ENCODE data around the gene TTC34.

Gene TTC34, protein sequence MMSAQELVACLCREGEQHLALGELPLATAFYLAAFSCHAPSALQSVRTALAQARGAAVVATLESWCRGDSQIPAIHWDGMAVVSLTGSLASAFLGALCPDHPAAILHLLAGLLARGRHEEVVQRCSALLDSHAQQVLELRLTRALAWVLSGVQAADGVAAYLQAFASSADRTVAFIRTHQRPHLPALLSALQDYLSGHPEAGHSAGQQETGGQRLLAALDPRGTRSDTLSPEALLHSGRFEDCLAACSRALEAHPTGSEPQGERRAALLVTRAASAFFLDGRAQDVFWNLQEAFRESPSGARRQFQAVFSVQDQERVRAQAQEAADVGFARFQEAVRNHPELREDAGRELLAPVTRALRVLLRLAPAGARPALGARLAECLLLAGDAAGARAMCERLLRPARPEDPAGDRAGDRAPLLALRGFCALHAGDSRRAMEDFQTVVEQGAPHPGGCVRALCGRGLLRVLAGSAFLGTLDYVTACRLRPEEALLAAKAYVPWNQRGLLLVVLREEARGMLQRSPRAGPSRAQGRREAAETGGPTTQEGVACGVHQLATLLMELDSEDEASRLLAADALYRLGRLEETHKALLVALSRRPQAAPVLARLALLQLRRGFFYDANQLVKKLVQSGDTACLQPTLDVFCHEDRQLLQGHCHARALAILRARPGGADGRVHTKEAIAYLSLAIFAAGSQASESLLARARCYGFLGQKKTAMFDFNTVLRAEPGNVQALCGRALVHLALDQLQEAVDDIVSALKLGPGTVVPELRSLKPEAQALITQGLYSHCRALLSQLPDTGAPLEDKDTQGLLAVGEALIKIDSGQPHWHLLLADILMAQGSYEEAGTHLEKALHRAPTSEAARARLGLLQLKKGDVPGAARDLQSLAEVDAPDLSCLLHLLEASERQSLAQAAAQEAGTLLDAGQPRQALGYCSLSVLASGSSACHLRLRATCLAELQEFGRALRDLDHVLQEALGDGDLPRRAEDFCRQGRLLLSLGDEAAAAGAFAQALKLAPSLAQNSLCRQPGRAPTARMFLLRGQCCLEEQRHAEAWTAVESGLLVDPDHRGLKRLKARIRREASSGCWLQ

DNA sequence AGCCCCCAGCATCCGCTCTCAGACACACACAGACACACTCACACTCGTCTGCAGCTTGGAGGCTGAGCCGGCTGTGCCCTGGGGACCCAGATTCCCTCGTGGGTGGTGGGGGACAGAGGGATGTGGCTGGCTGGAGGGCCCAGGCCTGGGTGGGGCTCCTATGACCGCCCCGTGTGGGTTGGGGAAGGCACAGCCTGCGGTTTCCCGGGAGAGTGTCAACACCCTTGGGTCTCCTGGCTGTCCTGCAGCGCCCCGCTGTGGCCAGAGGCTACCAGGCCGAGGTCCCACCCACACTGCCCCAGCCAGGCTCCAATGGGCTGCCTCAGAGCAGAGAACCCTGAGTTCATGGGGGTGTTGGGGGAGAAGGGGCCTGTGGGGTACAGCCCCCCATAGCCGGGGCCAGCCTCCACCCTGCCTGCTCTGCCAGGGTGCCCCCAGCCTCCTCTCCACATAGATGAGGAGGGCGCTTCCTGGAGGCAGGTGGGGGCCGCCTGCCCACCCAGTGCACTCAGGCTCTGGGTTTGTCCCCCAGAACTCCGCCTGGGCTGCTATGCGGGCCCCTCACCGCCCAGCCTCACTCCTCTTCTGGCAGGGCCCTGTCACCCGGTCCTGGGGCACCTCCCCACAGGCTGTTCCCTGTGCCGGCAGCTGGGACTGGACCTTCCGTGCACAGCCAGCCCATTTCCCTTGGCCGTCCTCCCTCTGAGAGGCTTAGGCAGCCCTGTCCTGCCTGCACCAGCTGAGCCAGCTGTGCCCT is at the start of gene TTC34:
Gene TTC34 (minus strand): TSS at position 159 of the 757 bp plus-strand sequence. CDS start 866 bp downstream, outside the sequence.
- DNase-seq: peak; percentile 62 to 78 (median 73)

DNA sequence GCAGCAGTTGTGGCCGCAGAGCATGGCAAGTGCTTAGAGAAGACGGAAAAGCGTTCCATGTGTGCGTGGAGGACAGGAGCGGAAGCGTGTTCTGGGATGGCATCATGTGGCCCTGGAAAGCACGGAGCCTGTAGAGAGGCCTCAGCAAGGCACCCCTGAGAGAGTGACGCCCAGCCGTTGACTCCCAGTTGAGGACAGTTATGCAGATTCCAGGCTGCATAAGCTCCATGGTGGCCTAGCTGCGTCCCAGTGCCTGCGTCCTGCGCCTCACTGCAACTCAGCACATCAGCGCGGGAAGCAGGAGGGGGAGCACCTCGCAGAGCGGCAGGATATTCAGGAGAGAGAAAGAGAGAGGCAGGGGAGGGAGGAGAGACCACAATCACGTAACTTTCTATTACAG is 49.0 kb upstream of the TTC34 start:
- DNase-seq: no peak

DNA sequence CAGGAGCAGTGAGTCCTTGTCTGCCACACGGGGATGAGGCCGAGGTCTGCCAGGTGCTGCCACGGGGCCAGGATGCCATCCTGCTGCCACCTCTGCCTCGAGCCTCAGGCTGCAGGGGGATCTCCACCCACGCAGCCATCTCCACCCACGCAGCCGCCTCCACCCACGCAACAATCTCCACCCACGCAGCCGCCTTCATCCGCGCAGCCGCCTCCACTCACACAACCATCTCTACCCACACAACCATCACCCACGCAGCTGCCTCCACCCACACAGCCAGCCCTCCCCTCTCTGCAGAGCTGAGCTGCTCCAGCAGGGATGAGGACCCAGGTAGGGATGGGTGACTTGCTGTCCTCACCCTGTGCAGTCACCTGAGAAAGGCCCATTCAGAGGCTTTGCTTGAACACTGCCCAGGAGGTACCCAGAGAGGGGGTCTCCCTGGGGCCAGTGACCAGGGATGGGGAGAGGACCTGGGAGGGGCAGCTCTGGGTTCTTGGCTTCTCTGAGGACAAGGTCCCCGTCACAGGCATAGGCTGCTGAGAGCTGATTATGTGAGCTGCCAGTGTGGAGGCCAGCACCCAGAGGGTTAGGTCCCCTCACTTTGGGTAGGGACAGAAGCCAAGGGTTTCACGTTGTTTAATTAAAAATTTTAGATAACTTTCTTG is 46.6 kb upstream of the TTC34 start:
- DNase-seq: no peak

DNA sequence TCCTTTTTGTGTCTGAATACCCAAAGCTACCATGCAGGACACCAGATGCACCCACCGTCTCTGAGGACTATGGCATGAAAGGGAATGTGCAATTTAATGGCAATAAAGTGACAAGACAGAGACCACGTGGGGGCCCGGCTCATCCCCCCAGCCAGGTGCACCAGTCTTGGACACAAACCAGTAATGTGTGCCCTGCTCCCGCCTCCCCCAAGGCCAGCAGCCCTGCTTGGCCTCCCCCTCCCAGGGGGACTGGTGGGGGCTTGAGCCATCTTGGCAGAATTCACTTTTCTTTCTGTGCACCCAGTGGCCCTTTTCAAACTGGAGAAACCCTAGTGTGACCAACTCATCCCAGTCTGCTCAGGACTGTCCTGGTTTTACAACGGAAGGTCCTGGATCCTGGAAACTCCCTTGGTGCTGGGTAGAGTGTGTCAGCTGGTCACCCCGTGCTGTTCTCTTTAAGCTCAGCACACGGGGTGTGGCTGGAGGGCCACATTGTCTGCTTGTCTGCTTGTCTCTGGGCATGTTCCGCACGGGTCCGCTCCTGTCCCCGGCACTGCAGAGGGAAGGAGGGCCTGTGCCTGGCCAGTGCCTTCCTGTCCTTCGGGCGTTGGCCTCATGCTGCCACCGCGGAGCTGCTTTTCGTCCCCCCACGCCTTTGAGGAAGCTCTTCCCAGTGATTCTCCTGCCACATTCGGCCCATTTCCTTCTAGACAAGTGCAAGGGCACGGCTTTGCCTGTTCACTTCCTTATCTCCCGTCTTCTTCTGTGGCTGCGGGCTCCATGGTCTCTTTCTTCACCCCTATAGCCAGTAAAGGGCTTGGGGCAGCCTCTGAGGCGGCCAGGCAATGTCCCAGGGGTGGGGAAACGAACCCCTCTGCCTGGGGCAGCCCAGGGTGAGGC is 45.8 kb upstream of the TTC34 start:
- peak in 2 of 3 donors; percentile 9 to 17 for DNase-seq

DNA sequence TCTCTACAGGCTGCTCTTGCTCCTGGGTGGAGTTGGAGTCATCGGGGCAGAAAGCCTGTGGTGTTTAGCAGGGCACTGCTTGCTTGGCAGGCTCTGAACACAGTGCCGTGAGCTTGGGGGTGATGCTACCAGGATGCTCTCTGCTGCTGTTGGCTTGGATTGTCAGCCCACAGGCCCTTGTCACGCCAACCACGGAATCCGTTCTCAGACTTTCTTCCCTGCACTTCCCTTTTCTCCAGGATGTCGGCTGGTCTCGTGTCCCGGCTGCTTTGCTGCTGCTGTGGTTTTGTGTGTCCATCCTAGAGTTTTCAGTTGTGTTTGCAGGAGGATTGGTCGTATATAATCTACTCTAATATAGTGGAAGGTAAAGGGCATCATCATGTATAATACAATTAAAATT is 44.4 kb upstream of the TTC34 start:
- peak; percentile 54 to 68 (median 67) for DNase-seq

DNA sequence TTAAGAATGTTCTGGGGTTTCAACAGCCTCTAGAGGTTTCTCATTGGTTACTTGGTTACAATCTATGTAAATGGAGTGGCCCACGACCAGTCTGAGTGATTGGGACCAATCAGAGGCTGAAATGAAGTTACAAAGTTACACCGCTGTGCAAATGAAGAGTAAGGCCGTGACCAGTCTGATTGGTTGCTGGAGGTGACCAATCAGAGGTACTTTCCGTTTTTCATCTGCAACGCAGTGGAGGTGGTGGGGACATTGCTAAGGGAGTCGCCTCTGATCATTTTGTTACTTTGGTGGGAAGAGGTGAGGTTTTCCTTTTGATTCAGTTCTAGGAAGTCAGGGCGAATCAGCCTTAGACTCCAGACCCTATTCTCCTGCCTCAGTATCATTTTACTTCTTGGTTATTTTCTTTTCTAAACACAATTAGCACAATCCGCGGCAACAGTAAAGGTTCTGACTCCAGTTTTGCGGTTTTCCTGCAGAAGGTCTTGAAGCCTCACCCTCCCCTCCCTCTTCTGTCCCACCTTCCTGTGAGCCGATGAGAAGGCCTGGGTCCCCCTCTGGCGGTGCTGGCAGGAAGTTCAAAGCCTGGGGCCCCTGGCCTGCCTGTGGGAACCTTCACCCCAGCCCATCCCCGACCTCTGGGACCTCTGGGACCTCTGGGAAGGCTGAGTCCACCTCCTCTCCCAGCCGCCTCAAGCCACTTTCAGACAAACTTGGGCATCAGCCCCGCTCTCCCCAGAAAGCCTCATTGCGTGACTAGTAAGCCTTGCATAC is 38.7 kb upstream of the TTC34 start:
- peak in 1 of 3 donors; percentile 5 for DNase-seq

DNA sequence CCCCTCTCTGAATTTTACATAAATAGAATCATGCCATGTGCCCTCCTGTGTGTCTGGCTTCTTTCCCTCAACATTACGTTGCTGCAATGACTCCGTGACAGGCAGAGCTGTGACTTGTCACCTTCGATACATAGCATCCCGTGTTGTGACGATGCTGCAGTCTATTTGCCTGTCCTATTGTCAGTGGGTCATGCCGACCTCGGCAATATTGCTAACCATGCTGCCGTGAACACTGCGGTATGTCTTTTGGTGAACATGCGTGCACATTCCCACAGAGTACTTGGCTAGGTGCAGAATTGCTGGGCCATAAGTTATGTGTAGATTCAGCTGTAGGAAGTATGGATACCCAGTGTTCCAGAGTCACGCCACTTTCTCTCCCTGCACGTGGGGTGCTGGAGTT is 36.3 kb upstream of the TTC34 start:
- DNase-seq: no peak

DNA sequence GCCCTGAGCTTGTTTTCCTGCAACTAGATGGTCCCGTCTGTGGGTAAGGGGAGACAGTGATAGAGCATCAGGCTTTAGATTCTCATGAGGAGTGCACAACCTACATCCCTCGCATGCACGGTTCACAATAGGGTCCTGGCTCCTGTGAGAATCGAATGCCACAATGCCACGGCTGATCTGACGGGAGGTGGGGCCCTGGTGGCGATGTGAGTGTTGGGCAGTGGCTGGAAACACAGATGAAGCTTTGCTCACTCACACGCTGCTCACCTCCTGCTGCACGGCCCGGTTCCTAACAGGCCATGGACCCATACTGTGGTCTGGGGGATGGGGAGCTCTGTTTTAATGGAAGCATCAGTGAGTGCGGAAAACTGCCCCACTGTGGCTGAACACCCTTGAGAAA is 35.8 kb upstream of the TTC34 start:
- no peak for DNase-seq

DNA sequence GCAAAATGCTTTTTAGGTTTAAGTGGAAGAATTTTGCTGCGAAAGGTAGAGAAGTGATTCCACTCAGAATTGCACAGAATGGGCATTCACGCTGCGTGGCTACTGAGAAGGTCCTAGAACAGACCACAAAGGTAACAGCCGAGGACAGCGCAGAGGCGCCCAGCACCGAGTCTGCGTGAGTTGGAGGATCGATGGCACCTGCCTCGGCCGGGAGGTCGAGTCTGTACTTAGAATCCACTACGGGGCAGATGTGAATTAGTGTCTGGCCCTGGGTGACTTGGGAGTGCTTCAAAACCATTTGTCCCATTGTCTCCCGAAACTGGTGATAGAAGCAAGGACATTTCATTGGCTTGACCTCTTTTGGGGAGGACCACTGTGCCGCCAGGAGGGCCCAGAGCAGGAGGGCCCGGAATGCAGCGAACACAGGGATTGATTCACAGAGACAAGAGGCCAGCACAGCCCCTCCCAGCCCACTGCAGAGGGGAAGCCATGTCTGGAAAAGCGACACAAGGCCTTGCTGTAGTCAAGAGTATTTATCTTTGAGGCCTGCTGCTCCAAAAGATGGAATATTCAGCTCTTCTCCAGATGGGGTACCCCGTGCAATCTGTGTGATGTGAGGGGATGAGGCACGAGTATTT is 35.0 kb upstream of the TTC34 start:
- DNase-seq: no peak

DNA sequence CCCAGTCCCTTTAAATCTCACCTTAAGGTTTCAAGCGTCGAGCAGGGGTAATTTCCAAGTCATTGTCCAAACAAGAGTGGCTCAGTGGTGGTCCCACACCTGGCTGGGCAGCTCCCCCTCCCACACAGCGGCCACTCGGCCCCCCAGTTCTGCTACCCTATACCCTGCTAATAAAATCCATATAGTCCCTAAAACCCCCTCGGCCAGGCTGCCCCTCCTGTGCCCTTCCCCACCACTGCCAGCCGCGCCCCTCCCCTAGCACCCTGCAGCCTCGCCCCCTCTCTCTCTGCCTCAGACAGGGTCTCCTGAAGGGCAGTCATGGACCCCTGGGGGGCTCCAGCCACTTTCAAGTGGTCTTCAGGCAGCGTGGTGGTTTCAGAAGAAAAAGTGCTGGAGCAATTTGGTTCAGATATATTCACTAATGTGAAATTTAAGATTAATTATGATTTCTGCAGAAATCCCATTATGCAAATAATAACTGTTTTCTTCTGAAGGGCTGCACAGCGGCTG is 34.2 kb upstream of the TTC34 start:
- no peak for DNase-seq

DNA sequence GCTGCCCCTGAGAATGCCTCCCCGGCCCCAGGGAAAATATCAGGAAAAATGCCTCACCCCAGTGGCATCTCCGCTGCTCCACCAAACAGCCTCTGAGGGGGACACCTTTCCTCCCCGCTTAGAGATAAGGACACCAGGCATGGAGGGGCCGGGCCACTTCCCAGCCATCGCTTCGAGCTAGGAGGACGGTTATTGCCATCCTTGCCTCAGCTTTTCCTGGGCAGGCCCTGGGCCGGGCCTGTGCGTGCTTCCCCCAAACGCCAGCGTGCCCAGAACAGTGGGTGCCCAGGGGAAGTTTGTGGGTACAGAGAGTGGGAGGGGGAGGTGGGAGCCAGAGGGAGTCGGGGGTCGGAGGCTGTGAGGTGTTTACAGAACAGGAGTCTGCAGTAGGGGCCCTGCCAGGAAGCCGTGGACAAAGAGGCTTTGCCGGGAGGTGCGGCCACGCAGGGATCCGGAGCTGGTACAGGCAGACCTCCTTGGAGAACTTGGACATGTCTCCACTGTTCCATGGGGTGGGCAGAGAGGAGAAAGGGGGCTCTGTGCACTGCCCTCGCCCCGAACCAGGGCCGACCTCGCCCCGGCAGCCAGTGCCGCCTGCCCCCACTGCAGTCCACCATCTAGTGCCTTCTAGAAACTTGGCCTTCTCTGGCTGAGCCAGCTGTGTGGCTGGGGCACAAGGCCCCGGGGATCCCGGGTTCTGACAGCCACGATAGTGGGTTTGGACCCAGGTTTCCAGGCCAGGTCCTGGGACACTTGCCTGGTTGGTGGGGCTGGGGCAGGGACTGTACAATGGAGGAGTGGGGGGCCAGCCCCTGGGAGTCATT is 33.5 kb upstream of the TTC34 start:
- DNase-seq: no peak

DNA sequence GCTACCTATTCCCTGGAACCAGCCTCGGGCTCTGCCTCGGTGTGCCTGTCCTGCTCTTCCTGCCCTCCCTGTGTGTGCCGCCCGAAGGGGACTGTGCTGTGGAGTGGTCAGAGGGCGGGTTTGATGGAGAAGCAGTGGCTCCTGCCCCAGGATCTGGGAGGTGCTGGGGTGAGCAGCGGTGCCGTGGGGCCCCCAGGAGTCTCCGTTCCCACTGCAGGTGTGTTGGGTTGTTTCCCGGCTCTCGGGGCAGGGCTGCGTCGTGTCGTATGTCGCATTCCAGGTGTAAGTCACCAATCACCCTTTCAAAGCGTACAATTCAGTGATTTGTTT is 32.6 kb upstream of the TTC34 start:
- DNase-seq: no peak

DNA sequence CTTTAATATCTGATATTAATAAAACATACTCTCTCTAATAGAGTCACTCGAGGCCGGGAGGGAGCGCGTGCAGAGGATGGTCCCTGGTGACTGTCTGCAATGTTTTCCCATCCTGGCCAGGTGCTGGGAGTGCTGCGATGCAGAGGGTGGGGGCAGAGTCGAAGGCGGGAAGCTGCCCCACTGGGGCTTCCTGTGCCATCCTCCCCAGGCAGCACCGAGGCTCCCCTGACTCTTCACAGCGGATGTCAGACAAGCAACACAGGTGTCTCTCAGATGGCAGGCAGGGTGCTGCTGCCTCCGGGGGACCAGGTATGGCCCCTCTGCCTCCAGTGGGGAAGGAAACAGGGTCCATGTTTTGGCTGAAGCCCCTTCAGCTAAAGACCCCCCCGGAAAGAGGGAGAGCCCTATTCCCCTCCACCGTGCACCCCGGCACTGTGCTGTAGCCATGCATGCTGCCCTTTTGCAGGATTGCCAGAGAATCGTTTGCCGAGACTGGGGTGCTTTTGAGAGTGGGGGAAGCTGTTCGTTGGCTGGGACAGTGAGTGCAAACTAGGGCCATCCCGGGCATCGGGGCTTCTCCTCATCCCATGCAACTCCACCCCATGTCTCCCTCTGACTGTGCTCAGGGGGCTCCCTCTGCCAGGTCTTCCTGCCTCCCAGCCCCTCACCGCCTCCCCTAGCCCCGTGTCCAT is 32.1 kb upstream of the TTC34 start:
- DNase-seq: no peak

DNA sequence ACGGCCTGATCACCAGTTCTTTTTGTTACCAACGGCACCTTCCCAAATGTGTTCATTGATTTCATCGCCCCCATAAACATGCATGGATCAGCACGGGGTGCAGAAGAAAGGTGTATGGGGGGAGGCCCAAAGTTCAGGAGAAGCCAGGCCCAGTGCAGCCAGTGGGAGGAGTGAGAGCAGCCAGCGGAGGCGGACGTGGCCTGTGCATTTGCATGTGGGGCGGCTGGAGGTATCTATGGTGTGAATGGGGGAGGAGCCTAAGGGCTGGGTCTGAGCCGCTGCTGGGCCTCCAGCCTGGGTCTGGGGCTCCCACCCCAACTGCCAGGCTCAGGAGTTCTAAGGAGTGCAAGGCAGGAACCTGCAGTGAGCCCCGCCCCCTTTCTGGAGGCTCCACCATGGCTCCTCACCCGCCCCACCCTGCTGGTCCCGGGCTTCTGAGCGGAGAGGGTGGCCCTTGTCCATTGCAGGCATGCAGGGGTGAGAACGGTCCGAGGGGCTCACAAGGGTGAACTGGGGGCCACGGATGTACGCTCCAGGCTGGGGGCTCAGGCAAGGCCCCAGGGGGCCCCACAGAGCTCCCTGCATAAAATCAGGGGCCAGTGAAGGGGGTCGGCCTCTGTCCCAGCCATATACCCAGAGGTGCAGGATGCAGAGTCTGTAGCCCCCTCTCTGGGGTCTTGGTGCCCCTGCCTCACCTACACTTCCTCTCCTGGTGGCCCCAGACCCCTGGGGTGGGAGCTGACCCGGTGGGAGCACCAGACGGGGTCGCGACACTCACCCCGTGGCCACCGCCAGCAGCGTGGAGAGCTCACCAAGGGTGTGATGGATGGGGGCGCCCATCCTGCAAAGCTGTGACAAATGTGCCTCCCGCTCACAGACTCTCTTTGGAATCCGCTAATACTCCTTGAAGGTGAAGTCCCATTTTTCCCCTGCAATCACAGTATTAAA is 31.3 kb upstream of the TTC34 start:
- no peak for DNase-seq

DNA sequence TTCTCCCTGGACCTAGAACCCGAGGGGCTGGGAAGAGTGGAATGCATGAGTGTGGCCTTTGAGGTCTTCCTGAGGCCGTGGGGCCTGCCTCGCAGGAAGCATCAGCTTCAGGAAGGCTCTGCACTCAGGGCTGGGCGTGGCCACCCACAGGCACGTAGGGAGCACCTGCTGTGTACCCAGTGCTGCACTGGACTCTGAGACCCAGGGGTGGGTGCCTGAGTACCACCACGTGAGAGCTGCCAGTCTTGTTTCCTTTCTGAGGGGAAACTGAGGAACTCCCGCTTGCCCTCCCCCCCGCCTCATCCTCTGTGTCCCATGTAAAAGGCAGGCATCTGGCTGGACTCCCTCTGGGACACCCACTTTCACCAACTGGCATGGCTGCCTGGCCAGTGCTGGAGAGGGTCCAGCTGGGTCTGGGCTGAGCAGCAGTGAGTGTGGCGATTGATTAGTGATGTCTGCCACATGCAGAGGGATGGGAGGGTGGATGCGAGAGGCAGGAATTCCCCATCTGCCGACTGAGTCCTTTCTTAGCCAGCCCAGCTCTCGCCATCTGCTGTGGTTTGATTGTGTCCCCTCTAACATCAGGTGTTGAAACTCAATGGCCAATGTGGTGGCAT is 30.2 kb upstream of the TTC34 start:
- no peak for DNase-seq

DNA sequence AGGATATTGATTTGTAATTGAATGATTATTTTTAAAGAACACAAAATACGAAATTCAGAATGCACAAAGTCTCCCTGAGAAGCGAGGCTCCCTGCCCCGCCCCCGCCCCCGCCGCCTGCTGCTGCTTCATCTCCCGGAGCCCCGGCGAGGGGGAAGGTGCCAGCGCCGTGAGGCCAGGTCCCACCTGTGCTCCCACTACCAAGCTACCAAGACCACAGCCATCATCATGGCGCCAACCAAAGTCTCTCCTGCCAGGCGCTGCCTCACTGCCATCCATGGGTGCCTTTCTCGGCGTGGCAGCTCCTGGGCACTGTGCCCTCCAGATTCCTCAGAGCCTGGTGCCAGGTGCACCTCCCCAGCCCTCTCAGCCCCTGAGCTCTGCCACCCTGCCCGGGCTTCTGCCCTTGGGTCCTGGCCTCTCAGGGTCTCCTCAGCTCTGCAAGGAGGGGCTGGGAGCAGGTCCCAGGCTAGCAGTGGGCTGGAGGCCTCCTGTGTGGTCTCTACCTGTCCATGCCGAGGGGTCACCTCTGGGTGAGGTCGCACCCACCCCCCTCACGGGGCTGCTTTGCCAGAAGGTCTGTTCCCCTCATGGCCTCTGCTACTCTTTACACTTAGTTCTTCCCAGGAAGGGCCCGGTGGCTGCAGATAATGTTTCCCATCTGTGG is 29.4 kb upstream of the TTC34 start:
- DNase-seq: no peak
